ENCODE data around the gene RPIA.
"Not testable (repeated sequence)": the region's sequence is repeated elsewhere in the genome, so short reads cannot be mapped to it uniquely, and the experiment has no call there.

RPIA gene

GRCh38 chr2:88789213-88789612 lies 97.7 kb downstream of the RPIA start:
- DNase-seq (ENCODE audit: low spot score), result not testable (repeated sequence)

DNA sequence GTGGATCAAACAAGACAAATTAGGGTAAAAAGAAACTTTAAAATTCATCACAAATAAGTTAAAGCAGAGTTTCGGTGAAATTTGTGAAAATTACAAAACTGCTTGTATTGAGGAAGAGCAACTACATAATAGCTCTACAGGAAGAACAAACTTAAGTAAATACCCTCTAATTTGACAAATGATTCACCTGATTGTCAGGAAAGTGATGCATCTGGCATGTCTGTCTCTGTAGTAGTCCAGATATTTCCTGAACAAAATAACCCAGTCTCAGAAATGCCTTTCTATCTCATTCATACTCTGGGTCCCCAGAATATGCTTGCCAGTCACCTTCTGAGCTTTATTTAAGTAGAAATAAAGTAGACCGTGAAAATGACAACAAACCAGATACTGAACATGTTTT lies 104.5 kb downstream of the RPIA start:
- not testable (repeated sequence) for DNase-seq (ENCODE audit: low spot score)

GRCh38 chr2:88796523-88796922 lies 105.0 kb downstream of the RPIA start:
- not testable (repeated sequence) for DNase-seq (ENCODE audit: low spot score)

DNA sequence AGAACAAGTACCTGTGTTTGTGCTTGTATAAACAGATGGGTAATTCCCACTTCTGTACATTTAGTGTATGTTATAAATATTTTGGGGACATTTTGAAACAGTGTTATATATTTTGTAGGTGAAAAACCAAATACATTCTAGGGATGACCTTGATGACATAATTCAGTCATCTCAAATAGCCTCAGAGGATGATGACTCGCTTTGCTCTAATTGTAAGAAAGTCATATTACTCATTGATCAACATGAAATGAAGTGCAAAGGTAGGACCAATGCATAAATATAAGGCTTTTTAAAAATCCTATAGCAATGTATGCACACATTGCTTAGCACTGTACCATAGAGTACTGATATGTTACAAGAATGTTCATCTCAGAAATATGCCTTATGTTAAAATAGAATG lies 105.7 kb downstream of the RPIA start:
- DNase-seq (ENCODE audit: low spot score), result not testable (repeated sequence)

Measured in pons (tissue), 1 donor.